ENCODE measurements around the gene DAP. TPM values are rescaled to one million over a fixed set of nuclear protein-coding genes. Genes with fewer than 3 reads are reported as not detected.

The DAP gene
- total and polyA plus RNA-seq, 5 donors from 2014 or later, result 39.8 to 64.2 (median 54.0) TPM

- no peak overlapping the region for H3K27ac ChIP-seq (ENCODE audit: insufficient read depth, low read length, poor library complexity, severe bottlenecking)
- H3K4me1 ChIP-seq (ENCODE audit: control insufficient read depth, insufficient read depth, low read length, poor library complexity, severe bottlenecking), result no peaks in the 10 kb centered on the region
- Mint-ChIP-seq H3K9me3 (peaks cover 0 to 2% (median 0%) of the 10 kb centered on the region in 7 donors), H3K27ac (no peak overlapping the region), H3K4me3 (no peak overlapping the region), H3K4me1 (peaks cover 5 to 9% (median 7%) of the 10 kb centered on the region in 4 donors), H3K27me3 (no peaks in the 10 kb centered on the region), H3K36me3 (peaks cover 66% of the 10 kb centered on the region)
- H3K4me3 ChIP-seq (ENCODE audit: low read depth, low read length), result no peak overlapping the region
- peaks cover 40% of the 10 kb centered on the region for H3K36me3 ChIP-seq (ENCODE audit: control insufficient read depth, insufficient read depth, low read length)
- no peaks in the 10 kb centered on the region for H3K9me3 ChIP-seq (ENCODE audit: control insufficient read depth in 2 of 2, low read length in 2 of 2)
- ATAC-seq (ENCODE audit: low read depth in 2 of 2), result no peak
- no peak for DNase-seq
- H3K27me3 ChIP-seq (ENCODE audit: control insufficient read depth, insufficient read depth, low read length), result no peaks in the 10 kb centered on the region
Measured at GRCh38 chr5:10682801-10683525, 78.1 kb downstream of the DAP start.

- H3K4me3 ChIP-seq (ENCODE audit: low read depth, low read length), result no peak overlapping the region
- no peaks in the 10 kb centered on the region for H3K27me3 Mint-ChIP-seq
- peaks cover 3 to 6% (median 4%) of the 10 kb centered on the region in 4 donors for H3K4me1 Mint-ChIP-seq
- ATAC-seq (ENCODE audit: low read depth in 2 of 2), result no peak
- H3K27ac ChIP-seq (ENCODE audit: insufficient read depth, low read length, poor library complexity, severe bottlenecking), result no peak overlapping the region
- no peaks in the 10 kb centered on the region for H3K9me3 ChIP-seq (ENCODE audit: control insufficient read depth in 2 of 2, low read length in 2 of 2)
- H3K36me3 ChIP-seq (ENCODE audit: control insufficient read depth, insufficient read depth, low read length), result peaks cover 42% of the 10 kb centered on the region
- H3K36me3 Mint-ChIP-seq, result peaks cover 67% of the 10 kb centered on the region
- no peaks in the 10 kb centered on the region for H3K4me1 ChIP-seq (ENCODE audit: control insufficient read depth, insufficient read depth, low read length, poor library complexity, severe bottlenecking)
- no peak overlapping the region for H3K27ac Mint-ChIP-seq
- H3K27me3 ChIP-seq (ENCODE audit: control insufficient read depth, insufficient read depth, low read length), result no peaks in the 10 kb centered on the region
- no peak overlapping the region for H3K4me3 Mint-ChIP-seq
- peaks cover 0 to 5% (median 0%) of the 10 kb centered on the region in 7 donors for H3K9me3 Mint-ChIP-seq
- no peak for DNase-seq
Measured at GRCh38 chr5:10681731-10682679, 79.0 kb downstream of the DAP start.

- no peak for DNase-seq
- H3K36me3 Mint-ChIP-seq, result peaks cover 68% of the 10 kb centered on the region
Measured at GRCh38 chr5:10680876-10681481, 80.1 kb downstream of the DAP start.

GRCh38 chr5:10679336-10679988 is 81.6 kb downstream of the DAP start:
- ATAC-seq (ENCODE audit: low read depth in 2 of 2), result no peak
- H3K4me3 Mint-ChIP-seq, result no peak overlapping the region
- H3K27ac ChIP-seq (ENCODE audit: insufficient read depth, low read length, poor library complexity, severe bottlenecking), result no peak overlapping the region
- H3K4me1 ChIP-seq (ENCODE audit: control insufficient read depth, insufficient read depth, low read length, poor library complexity, severe bottlenecking), result no peaks in the 10 kb centered on the region
- H3K27ac Mint-ChIP-seq, result no peak overlapping the region
- no peaks in the 10 kb centered on the region for H3K27me3 Mint-ChIP-seq
- H3K36me3 ChIP-seq (ENCODE audit: control insufficient read depth, insufficient read depth, low read length), result peaks cover 42% of the 10 kb centered on the region
- H3K4me1 Mint-ChIP-seq, result peaks cover 0 to 4% (median 0%) of the 10 kb centered on the region in 4 donors
- H3K4me3 ChIP-seq (ENCODE audit: low read depth, low read length), result no peak overlapping the region
- no peaks in the 10 kb centered on the region for H3K27me3 ChIP-seq (ENCODE audit: control insufficient read depth, insufficient read depth, low read length)
- H3K9me3 Mint-ChIP-seq, result peaks cover 0 to 7% (median 0%) of the 10 kb centered on the region in 7 donors
- no peak for DNase-seq
- H3K36me3 Mint-ChIP-seq, result peaks cover 54% of the 10 kb centered on the region
- H3K9me3 ChIP-seq (ENCODE audit: control insufficient read depth in 2 of 2, low read length in 2 of 2), result no peaks in the 10 kb centered on the region

More at GRCh38 chr5:10680876-10681481, 80.1 kb downstream of the DAP start:
- no peak for ATAC-seq (ENCODE audit: low read depth in 2 of 2)
- Mint-ChIP-seq H3K4me1 (peaks cover 0 to 5% (median 2%) of the 10 kb centered on the region in 4 donors), H3K4me3 (no peak overlapping the region), H3K9me3 (peaks cover 0 to 7% (median 0%) of the 10 kb centered on the region in 7 donors), H3K27me3 (no peaks in the 10 kb centered on the region), H3K27ac (no peak overlapping the region)
- Histone ChIP-seq H3K36me3 (ENCODE audit: control insufficient read depth, insufficient read depth, low read length) (peaks cover 42% of the 10 kb centered on the region), H3K9me3 (ENCODE audit: control insufficient read depth in 2 of 2, low read length in 2 of 2) (no peaks in the 10 kb centered on the region), H3K4me3 (ENCODE audit: low read depth, low read length) (no peak overlapping the region), H3K27ac (ENCODE audit: insufficient read depth, low read length, poor library complexity, severe bottlenecking) (no peak overlapping the region), H3K4me1 (ENCODE audit: control insufficient read depth, insufficient read depth, low read length, poor library complexity, severe bottlenecking) (no peaks in the 10 kb centered on the region), H3K27me3 (ENCODE audit: control insufficient read depth, insufficient read depth, low read length) (no peaks in the 10 kb centered on the region)

- Histone ChIP-seq H3K9me3 (ENCODE audit: control insufficient read depth in 2 of 2, low read length in 2 of 2) (no peaks in the 10 kb centered on the region), H3K27ac (ENCODE audit: insufficient read depth, low read length, poor library complexity, severe bottlenecking) (no peak overlapping the region), H3K27me3 (ENCODE audit: control insufficient read depth, insufficient read depth, low read length) (no peaks in the 10 kb centered on the region), H3K4me1 (ENCODE audit: control insufficient read depth, insufficient read depth, low read length, poor library complexity, severe bottlenecking) (no peaks in the 10 kb centered on the region), H3K36me3 (ENCODE audit: control insufficient read depth, insufficient read depth, low read length) (peaks cover 39% of the 10 kb centered on the region), H3K4me3 (ENCODE audit: low read depth, low read length) (no peak overlapping the region)
- Mint-ChIP-seq H3K27me3 (no peaks in the 10 kb centered on the region), H3K9me3 (peaks cover 0 to 7% (median 0%) of the 10 kb centered on the region in 7 donors), H3K36me3 (peaks cover 47% of the 10 kb centered on the region), H3K27ac (no peak overlapping the region), H3K4me1 (peaks cover 0 to 4% (median 0%) of the 10 kb centered on the region in 4 donors), H3K4me3 (no peak overlapping the region)
- DNase-seq, result no peak
- no peak for ATAC-seq (ENCODE audit: low read depth in 2 of 2)
Measured at GRCh38 chr5:10678244-10678643, 82.8 kb downstream of the DAP start.

GRCh38 chr5:10677533-10677932 is 83.5 kb downstream of the DAP start:
- no peak overlapping the region for H3K4me3 Mint-ChIP-seq
- H3K27me3 Mint-ChIP-seq, result no peaks in the 10 kb centered on the region
- Histone ChIP-seq H3K27me3 (ENCODE audit: control insufficient read depth, insufficient read depth, low read length) (no peaks in the 10 kb centered on the region), H3K27ac (ENCODE audit: insufficient read depth, low read length, poor library complexity, severe bottlenecking) (no peak overlapping the region), H3K4me1 (ENCODE audit: control insufficient read depth, insufficient read depth, low read length, poor library complexity, severe bottlenecking) (no peaks in the 10 kb centered on the region), H3K9me3 (ENCODE audit: control insufficient read depth in 2 of 2, low read length in 2 of 2) (no peaks in the 10 kb centered on the region), H3K36me3 (ENCODE audit: control insufficient read depth, insufficient read depth, low read length) (peaks cover 33% of the 10 kb centered on the region), H3K4me3 (ENCODE audit: low read depth, low read length) (no peak overlapping the region)
- DNase-seq (no peak), ATAC-seq (ENCODE audit: low read depth in 2 of 2) (no peak)
- H3K9me3 Mint-ChIP-seq, result peaks cover 0 to 7% (median 0%) of the 10 kb centered on the region in 7 donors
- H3K36me3 Mint-ChIP-seq, result peaks cover 41% of the 10 kb centered on the region
- peak overlapping the region in 1 of 3 donors; percentile 30 for H3K27ac Mint-ChIP-seq
- peaks cover 0 to 4% (median 0%) of the 10 kb centered on the region in 4 donors for H3K4me1 Mint-ChIP-seq

- no peak overlapping the region for H3K4me3 ChIP-seq (ENCODE audit: low read depth, low read length)
- H3K4me1 ChIP-seq (ENCODE audit: control insufficient read depth, insufficient read depth, low read length, poor library complexity, severe bottlenecking), result no peaks in the 10 kb centered on the region
- Mint-ChIP-seq H3K27ac (no peak overlapping the region), H3K27me3 (no peaks in the 10 kb centered on the region), H3K9me3 (peaks cover 0 to 7% (median 0%) of the 10 kb centered on the region in 7 donors), H3K4me1 (peaks cover 0 to 4% (median 0%) of the 10 kb centered on the region in 4 donors), H3K36me3 (peaks cover 38% of the 10 kb centered on the region), H3K4me3 (no peak overlapping the region)
- no peak for ATAC-seq (ENCODE audit: low read depth in 2 of 2)
- no peaks in the 10 kb centered on the region for H3K27me3 ChIP-seq (ENCODE audit: control insufficient read depth, insufficient read depth, low read length)
- H3K27ac ChIP-seq (ENCODE audit: insufficient read depth, low read length, poor library complexity, severe bottlenecking), result no peak overlapping the region
- peaks cover 33% of the 10 kb centered on the region for H3K36me3 ChIP-seq (ENCODE audit: control insufficient read depth, insufficient read depth, low read length)
- DNase-seq, result no peak
- H3K9me3 ChIP-seq (ENCODE audit: control insufficient read depth in 2 of 2, low read length in 2 of 2), result no peaks in the 10 kb centered on the region
Measured at GRCh38 chr5:10676946-10677345, 84.1 kb downstream of the DAP start.

Measured in CD4-positive, CD25-positive, alpha-beta regulatory T cell (primary cell).